Right ventricle myocardium superior (tissue), 1 donor: ENCODE data around the gene GPC5. TPM values are rescaled to one million over a fixed set of nuclear protein-coding genes. Genes with fewer than 3 reads are reported as not detected.
A peak's percentile ranks its signal among the peaks of the same experiment; 100 is the strongest.

Source experiments
- ATAC-seq: fragments of 200-7000 bp; cut with Tn5 transposase; one replicate; pipeline ENCODE4 v1.9.1; 2020; ENCODE audit warnings: mild to moderate bottlenecking; ENCODE audit not compliant: poor library complexity
- DNase-seq: peaks from one replicate; pipeline ENCODE4 v3.0.0-alpha.2; 2020
- intact Hi-C: fragments of 100-400 bp; cut with DNase I; formaldehyde crosslinking; loops from one replicate; pipeline ENCODE4 v1.11.2; 2022
- total RNA-seq: library from RNA; stranded (reverse); fragmentation: NEBNext Ultra II Directional; extraction: Animal tissue kit (Norgen Biotek cat#: 25700); gene quantifications from one replicate; pipeline ENCODE4 v1.2.1, GENCODE V29; 2021
- donor health status: DM: no; HTN: yes; CAD: no; lungs with severe emphysema.

Gene GPC5
- total RNA-seq, 1 donor from 2014 or later = 1.4 TPM

DNA sequence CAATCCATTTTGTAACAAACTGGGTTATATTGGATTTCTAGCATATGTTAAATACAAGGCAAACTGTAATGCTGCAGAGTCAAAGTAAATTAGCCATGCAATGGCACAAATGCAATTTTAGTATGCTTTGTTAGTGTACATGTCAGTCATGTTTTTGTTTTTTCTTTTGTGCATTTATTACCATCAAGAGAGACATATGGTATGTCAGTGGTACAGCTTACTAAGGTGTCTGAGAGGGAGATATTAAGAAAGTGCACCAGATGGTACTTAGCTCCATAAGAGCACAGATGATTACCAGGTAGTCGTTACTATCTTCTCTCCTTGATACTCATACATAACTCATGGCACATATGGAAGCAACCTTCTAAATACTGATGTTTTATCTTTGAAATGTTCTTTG, 550.3 kb downstream of the GPC5 start:
- DNase-seq = no peak
- intact Hi-C loops = no loop called here
- no peak for ATAC-seq

DNA sequence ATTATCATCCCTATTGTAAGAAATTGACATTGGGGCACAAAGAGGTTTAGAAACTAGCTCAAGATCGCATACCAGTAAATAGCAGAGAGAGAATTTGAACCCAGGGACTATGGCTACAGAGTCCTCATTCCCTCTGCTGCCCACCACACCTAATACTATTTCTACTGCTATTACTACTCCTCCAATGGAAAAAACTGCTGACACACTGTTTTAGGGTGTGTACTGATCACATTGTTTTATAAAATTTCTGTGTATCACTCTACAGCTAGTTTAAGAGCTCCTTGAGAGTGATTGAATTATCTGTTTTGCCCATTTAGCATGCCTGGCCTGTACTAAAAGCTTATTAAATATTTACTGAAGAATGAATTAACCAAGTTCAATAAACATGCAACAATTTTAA, 552.4 kb downstream of the GPC5 start:
- intact Hi-C loops = no loop called here
- ATAC-seq (no peak), DNase-seq (no peak)

- DNase-seq (peak; percentile 30), ATAC-seq (no peak)
- intact Hi-C loops = no loop called here
These were observed 557.3 kb downstream of the GPC5 start for GRCh38 chr13:91955546-91956355.

GRCh38 chr13:91960947-91961346, 562.5 kb downstream of the GPC5 start:
- intact Hi-C loops = no loop called here
- DNase-seq = no peak
- ATAC-seq = no peak

DNA sequence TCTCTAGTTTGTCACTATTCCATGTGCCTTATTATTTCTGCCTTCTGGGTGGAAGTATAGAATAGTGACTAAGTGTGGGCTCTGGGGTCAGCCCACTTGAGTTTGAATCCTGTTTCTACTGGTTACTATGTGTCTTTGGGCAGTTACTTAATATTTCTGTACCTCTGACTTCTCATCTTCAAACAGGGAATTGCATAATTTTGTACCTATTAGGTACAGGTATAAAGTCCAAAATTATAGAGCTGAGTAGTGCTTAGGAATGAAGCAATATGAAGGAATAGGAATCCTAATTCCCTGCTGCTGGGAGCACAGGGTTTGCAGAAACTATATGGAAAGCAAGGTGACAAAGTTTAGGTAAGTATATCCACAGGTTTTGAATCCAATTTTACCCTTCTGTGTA, 564.5 kb downstream of the GPC5 start:
- intact Hi-C loops = no loop called here
- DNase-seq (no peak), ATAC-seq (no peak)

DNA sequence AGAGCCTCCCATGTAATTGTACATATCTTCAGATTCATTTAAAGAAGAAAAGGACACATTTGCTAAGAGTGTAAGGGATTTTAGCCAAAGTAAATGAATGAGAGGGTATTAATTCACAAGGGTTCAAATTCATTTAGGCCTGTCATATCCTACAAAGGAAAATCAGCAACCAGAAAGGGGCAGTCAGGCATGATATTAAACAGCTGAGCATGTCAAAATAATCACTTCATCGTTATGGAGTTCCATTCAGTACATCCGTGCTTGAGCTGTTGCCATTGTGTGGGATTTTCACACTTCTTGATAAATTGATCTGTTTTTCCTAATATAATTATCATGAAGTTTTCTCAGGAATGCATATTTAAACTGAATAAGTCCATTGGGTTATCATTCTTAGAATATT, 567.1 kb downstream of the GPC5 start:
- DNase-seq (no peak), ATAC-seq (no peak)
- intact Hi-C loops = no loop called here

GRCh38 chr13:91978571-91978970, 580.1 kb downstream of the GPC5 start:
- ATAC-seq (no peak), DNase-seq (no peak)
- intact Hi-C loops = no loop called here

DNA sequence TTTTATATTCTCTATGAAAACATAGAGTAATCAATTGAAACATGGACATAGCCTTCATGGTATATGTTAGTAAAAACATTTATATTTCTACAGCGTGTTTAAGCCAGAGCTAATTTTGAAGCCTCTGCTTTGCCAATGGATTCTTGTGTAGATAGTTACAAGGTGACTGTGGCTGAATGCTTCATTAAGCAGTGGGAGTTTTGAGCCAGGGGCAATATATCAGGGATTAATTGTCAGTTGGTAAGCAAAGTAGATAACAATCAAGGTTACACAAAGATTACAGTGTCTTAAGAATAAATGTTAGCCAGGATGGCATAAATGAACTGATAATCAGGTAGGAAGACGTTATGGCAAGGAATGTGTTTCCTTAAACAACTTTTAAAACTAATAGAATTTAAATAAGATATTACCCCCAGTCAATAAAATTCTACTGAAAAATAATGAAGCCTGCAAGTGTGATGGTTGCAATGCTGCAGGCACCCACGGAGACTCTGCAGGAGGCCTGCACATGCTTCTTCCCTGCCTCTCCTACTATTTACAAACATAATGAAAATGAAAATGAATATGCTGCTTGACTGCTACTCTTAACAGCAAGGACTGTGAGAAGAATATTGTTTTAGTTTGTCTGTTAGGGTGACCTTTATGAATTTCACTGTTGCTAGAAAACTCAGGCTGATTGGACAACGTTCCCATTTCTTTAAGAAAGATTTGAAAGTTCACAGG, 588.5 kb downstream of the GPC5 start:
- intact Hi-C loops = no loop called here
- ATAC-seq (no peak), DNase-seq (no peak)

DNA sequence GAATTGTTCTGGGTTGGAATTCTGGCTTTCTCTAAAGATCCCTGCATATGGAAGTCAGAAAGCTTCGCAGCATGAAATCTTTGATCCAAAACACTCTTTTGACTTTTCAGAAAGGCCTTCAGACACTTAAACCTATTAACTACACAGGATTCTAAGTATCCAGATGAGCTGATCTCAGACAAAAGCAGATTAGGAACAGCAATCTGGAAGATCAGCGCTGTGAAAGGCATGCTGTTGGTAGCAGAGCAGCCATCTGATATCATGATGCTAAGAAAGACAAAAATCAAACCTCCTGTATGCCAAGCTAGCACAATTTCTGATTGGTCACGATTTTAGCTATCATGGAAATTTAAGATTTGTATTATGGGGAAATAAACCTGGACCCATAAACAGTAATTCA, 589.9 kb downstream of the GPC5 start:
- DNase-seq (no peak), ATAC-seq (no peak)
- intact Hi-C loops = no loop called here

DNA sequence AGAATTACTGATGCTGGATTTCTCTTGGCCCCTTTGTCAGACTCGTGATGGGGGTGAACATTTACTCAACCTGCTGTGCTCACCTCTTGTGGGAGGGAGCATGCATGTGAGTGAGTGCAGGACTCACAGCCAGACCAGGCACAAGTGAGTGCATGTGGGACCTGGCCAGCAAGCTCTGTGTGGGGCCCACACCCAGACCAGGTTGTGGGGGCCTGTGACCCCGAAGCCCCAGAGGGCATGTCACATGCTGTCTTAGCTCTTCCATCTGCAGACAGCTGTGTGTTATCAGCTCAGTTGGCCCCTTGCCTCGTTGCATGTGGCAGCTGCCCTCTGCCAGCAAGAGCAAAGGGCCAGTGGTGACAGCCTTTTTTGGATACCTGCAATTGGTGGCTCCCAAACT, 614.4 kb downstream of the GPC5 start:
- DNase-seq = no peak
- intact Hi-C loops = no loop called here
- ATAC-seq = no peak

DNA sequence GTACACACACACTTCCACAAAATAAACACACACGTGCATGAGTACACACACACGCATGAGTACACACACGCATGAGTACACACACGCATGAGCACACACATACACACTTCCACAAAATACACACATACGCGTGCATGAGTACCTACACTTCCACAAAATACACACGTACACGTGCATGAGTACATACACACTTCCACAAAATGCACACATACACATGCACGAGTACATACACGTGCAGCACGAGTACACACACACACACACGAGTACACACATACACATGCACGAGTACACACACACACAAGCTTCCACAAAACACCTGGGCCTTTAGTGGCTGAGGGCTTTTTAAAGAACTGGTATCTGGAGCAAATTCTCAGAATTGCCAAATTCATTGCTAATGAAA, 619.3 kb downstream of the GPC5 start:
- ATAC-seq = no peak
- intact Hi-C loops = no loop called here
- DNase-seq = no peak

DNA sequence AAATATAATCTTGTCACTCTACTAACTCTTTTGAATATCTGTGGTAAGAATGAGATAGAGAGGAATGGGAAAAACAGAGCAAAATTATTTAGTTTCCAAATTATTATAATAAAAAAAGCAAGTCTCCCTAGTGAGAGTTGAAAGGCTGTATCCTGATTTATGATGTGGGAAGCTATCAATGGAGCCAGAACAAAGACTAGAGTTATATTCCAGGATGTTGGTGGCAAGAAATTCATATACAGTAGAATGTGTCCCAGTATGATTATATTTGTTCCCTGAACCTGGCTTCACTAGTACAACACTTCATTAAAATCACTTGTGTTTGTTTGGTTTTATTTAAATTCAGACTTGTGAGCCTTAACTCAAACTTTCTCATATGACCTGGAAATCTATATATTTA, 630.3 kb downstream of the GPC5 start:
- ATAC-seq (no peak), DNase-seq (no peak)
- intact Hi-C loops = no loop called here

GRCh38 chr13:92029641-92030040, 631.2 kb downstream of the GPC5 start:
- ATAC-seq (no peak), DNase-seq (no peak)
- intact Hi-C loops = no loop called here

DNA sequence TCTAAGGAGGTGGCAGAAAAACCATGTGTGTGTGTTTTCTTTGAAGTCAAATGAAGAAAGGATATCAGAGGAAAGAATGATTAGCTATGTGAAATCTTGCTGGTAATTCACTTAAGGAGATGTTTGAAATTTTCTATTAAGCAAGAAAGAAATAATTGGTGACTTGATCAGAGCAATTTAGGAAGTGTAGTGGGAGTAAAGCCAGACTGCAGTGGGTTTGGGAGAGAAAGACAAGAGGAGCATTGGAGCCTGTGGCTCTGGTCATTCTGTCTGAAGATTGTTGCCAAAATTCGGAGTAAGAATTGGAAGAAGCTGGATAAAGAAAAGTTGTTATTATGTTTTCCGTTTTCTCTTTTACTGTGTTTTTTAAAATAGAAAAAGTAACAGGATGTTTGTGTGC, 640.5 kb downstream of the GPC5 start:
- intact Hi-C loops = no loop called here
- no peak for DNase-seq
- ATAC-seq = no peak

- no peak for DNase-seq
- intact Hi-C loops = no loop called here
- ATAC-seq = no peak
These were observed 644.1 kb downstream of the GPC5 start for GRCh38 chr13:92042522-92042921.

GRCh38 chr13:92044351-92044750, 645.9 kb downstream of the GPC5 start:
- no peak for DNase-seq
- intact Hi-C loops = no loop called here
- no peak for ATAC-seq

DNA sequence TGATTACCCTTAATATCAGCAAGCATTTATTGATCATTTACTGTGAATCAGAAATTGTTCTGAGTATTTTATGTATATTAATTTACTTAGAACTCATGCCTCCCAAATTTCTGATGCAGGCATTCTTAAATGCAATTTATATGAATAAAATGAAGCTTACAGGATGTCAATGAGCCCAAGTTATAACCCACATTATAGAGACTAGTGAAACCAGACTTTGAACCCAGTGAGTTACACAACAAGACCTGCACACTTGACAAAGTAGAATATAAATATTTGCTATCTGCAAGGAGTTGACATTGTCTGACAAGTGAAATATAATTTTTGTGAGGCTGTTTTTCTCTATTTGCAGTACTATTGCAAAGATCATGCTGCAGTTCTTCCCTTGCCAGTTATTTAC, 656.0 kb downstream of the GPC5 start:
- intact Hi-C loops = no loop called here
- DNase-seq (no peak), ATAC-seq (no peak)

DNA sequence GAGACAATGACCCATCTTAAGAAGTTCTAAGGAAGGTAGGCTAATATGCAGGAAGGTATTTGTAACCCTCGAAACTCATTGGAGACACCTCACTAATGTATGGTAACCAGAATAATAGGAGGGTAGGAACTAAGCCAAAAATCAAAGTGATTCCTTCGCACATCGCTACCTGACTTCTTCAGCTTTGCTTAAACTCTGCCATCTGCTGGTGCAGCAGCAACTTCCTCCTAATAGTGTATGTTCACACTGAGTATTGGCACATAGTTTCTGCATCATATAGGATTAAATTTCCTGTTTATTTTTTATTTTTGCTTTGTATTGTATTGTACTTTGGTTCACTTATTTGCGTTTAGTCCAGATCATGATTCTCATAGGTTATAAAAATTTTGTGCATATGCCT, 676.2 kb downstream of the GPC5 start:
- intact Hi-C loops = no loop called here
- DNase-seq (no peak), ATAC-seq (no peak)

GRCh38 chr13:92097337-92097903, 699.0 kb downstream of the GPC5 start:
- intact Hi-C loops = no loop called here
- ATAC-seq (no peak), DNase-seq (no peak)

DNA sequence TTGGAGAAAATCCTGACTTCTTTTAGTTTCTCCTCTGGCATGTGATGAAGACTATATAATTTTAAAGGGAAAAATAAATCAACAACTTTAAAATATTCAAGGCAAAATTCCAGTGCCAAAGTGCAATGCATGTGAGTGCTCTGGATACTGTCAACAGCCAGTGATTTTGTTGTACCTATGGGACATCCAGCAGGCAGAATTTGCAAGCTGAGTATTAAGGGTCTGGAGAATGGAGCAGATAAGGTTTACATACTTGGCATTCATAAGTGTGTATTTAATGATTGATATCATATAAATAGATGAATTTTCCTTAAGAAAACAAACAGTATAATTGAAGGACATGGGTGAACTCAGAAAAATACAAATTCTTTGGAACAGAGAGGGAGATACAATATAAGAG, 703.4 kb downstream of the GPC5 start:
- DNase-seq (no peak), ATAC-seq (no peak)
- intact Hi-C loops = no loop called here
